G401.6 (cell line): ENCODE results near the gene FOXE3.

ENCODE experiments used
- FAIRE-seq: peaks from 2 replicates; lab custom pipeline; 2012; peaks lifted over from hg19 to GRCh38; lab: Jason Lieb, UNC

Gene FOXE3

GRCh38 chr1:47415728-47416318, at the start of gene FOXE3:
FOXE3 (plus strand) TSS chr1:47416285; CDS start chr1:47416316, 31 bp downstream.
- FAIRE-seq = no peak

GRCh38 chr1:47367651-47368050, 48.4 kb upstream of the FOXE3 start:
- FAIRE-seq = no peak

GRCh38 chr1:47371016-47371517, 45.0 kb upstream of the FOXE3 start:
- FAIRE-seq = no peak

GRCh38 chr1:47374501-47374900, 41.6 kb upstream of the FOXE3 start:
- peak; percentile 69 for FAIRE-seq

- FAIRE-seq = no peak
Measured at GRCh38 chr1:47378147-47378546, 37.9 kb upstream of the FOXE3 start.

- no peak for FAIRE-seq
Measured at GRCh38 chr1:47380699-47381098, 35.4 kb upstream of the FOXE3 start.

GRCh38 chr1:47382399-47382983, 33.6 kb upstream of the FOXE3 start:
- no peak for FAIRE-seq

- no peak for FAIRE-seq
Measured at GRCh38 chr1:47384083-47384482, 32.0 kb upstream of the FOXE3 start.

- no peak for FAIRE-seq
Measured at GRCh38 chr1:47385020-47385419, 31.1 kb upstream of the FOXE3 start.

GRCh38 chr1:47386268-47386667, 29.8 kb upstream of the FOXE3 start:
- FAIRE-seq = no peak

GRCh38 chr1:47388030-47388890, 27.8 kb upstream of the FOXE3 start:
- no peak for FAIRE-seq

- peak; percentile 50 for FAIRE-seq
Measured at GRCh38 chr1:47388891-47389238, 27.2 kb upstream of the FOXE3 start.

GRCh38 chr1:47389731-47390130, 26.4 kb upstream of the FOXE3 start:
- FAIRE-seq = no peak

GRCh38 chr1:47390843-47391242, 25.2 kb upstream of the FOXE3 start:
- no peak for FAIRE-seq

GRCh38 chr1:47393141-47393540, 22.9 kb upstream of the FOXE3 start:
- no peak for FAIRE-seq

- FAIRE-seq = no peak
Measured at GRCh38 chr1:47395433-47395832, 20.7 kb upstream of the FOXE3 start.

- FAIRE-seq = no peak
Measured at GRCh38 chr1:47396671-47397196, 19.4 kb upstream of the FOXE3 start.

GRCh38 chr1:47399138-47399845, 16.8 kb upstream of the FOXE3 start:
- no peak for FAIRE-seq

- no peak for FAIRE-seq
Measured at GRCh38 chr1:47399846-47400155, 16.3 kb upstream of the FOXE3 start.

- no peak for FAIRE-seq
Measured at GRCh38 chr1:47401761-47402160, 14.3 kb upstream of the FOXE3 start.

- FAIRE-seq = no peak
Measured at GRCh38 chr1:47402591-47402990, 13.5 kb upstream of the FOXE3 start.

- FAIRE-seq = no peak
Measured at GRCh38 chr1:47403321-47403910, 12.7 kb upstream of the FOXE3 start.
